ENCODE measurements around the gene KRTAP10-5. TPM values are rescaled to one million over a fixed set of nuclear protein-coding genes. Genes with fewer than 3 reads are reported as not detected.

The KRTAP10-5 gene
- total and polyA plus RNA-seq, 2 experiments from 2014 or later, result not detected

- Histone ChIP-seq H3K9ac (no peak overlapping the region), H3K79me2 (ENCODE audit: insufficient read depth) (no peaks in the 10 kb centered on the region), H3K9me3 (ENCODE audit: low read depth) (no peaks in the 10 kb centered on the region), H4K20me1 (ENCODE audit: insufficient read depth) (no peaks in the 10 kb centered on the region), H3K27me3 (replicated peaks; ENCODE audit: insufficient read depth) (0 out of 2 replicates have a peak, but pooled peaks cover 4% of the 10 kb centered on the region), H3K9me2 (ENCODE audit: insufficient read depth) (no peaks in the 10 kb centered on the region), H3K36me3 (ENCODE audit: low read depth) (no peaks in the 10 kb centered on the region), H3K27ac (no peak overlapping the region), H2AFZ (no peak overlapping the region), H3K4me1 (ENCODE audit: insufficient read depth) (no peaks in the 10 kb centered on the region), H3K4me3 (no peak overlapping the region), H3F3A (ENCODE audit: insufficient read depth) (no peaks in the 10 kb centered on the region), H3K4me2 (ENCODE audit: unreplicated experiment) (no peak overlapping the region)
- DNase-seq, result no peak
- TF ChIP-seq EZH2 (IDR thresholded peaks at IDR 0.05; ENCODE audit: insufficient read depth, poor library complexity, severe bottlenecking) (no peak), EZH2phosphoT487 (IDR thresholded peaks at IDR 0.05; ENCODE audit: insufficient read depth, low read depth) (no peak)
- in situ Hi-C loops (cut with MboI), result no loop called here
Observed at GRCh38 chr21:44609193-44609592, 28.8 kb upstream of the KRTAP10-5 start.

GRCh38 chr21:44606495-44606894, 26.1 kb upstream of the KRTAP10-5 start:
- in situ Hi-C loops (cut with MboI), result no loop called here
- no peak for DNase-seq
- no peak overlapping the region for H3K4me2 ChIP-seq (ENCODE audit: unreplicated experiment)
- no peaks in the 10 kb centered on the region for H4K20me1 ChIP-seq (ENCODE audit: insufficient read depth)
- H3K27me3 ChIP-seq (replicated peaks; ENCODE audit: insufficient read depth), result 0 out of 2 replicates have a peak, but pooled peaks cover 6% of the 10 kb centered on the region
- H2AFZ ChIP-seq, result no peak overlapping the region
- H3K4me3 ChIP-seq, result no peak overlapping the region
- no peaks in the 10 kb centered on the region for H3K4me1 ChIP-seq (ENCODE audit: insufficient read depth)
- no peaks in the 10 kb centered on the region for H3K9me3 ChIP-seq (ENCODE audit: low read depth)
- no peaks in the 10 kb centered on the region for H3F3A ChIP-seq (ENCODE audit: insufficient read depth)
- TF ChIP-seq EZH2 (IDR thresholded peaks at IDR 0.05; ENCODE audit: insufficient read depth, poor library complexity, severe bottlenecking), result no peak
- TF ChIP-seq EZH2phosphoT487 (IDR thresholded peaks at IDR 0.05; ENCODE audit: insufficient read depth, low read depth), result no peak
- H3K27ac ChIP-seq, result no peak overlapping the region
- no peaks in the 10 kb centered on the region for H3K36me3 ChIP-seq (ENCODE audit: low read depth)
- no peak overlapping the region for H3K9ac ChIP-seq
- WGBS, 2 experiments (ENCODE audit: low coverage in 1 of 2, low lambda C conversion rate in 2 of 2, missing lambda C conversion rate in 2 of 2), result 37 to 39% methylated on average over 4 of the region's 4 CpGs
- H3K79me2 ChIP-seq (ENCODE audit: insufficient read depth), result no peaks in the 10 kb centered on the region
- H3K9me2 ChIP-seq (ENCODE audit: insufficient read depth), result no peaks in the 10 kb centered on the region

GRCh38 chr21:44603911-44604310, 23.5 kb upstream of the KRTAP10-5 start:
- Histone ChIP-seq H4K20me1 (ENCODE audit: insufficient read depth) (no peaks in the 10 kb centered on the region), H2AFZ (no peak overlapping the region), H3F3A (ENCODE audit: insufficient read depth) (no peaks in the 10 kb centered on the region), H3K79me2 (ENCODE audit: insufficient read depth) (no peaks in the 10 kb centered on the region), H3K4me1 (ENCODE audit: insufficient read depth) (no peaks in the 10 kb centered on the region), H3K9ac (no peak overlapping the region), H3K4me3 (no peak overlapping the region), H3K27me3 (replicated peaks; ENCODE audit: insufficient read depth) (peaks cover 7% of the 10 kb centered on the region; the same call in 1 of the 2 replicates), H3K36me3 (ENCODE audit: low read depth) (no peaks in the 10 kb centered on the region), H3K27ac (no peak overlapping the region), H3K4me2 (ENCODE audit: unreplicated experiment) (no peak overlapping the region), H3K9me2 (ENCODE audit: insufficient read depth) (no peaks in the 10 kb centered on the region), H3K9me3 (ENCODE audit: low read depth) (no peaks in the 10 kb centered on the region)
- TF ChIP-seq EZH2 (IDR thresholded peaks at IDR 0.05; ENCODE audit: insufficient read depth, poor library complexity, severe bottlenecking) (no peak), EZH2phosphoT487 (IDR thresholded peaks at IDR 0.05; ENCODE audit: insufficient read depth, low read depth) (no peak)
- no peak for DNase-seq
- in situ Hi-C loops (cut with MboI), result no loop called here
- 33 to 37% methylated on average over 8 of the region's 8 CpGs for WGBS, 2 experiments (ENCODE audit: low coverage in 1 of 2, low lambda C conversion rate in 2 of 2, missing lambda C conversion rate in 2 of 2)

- H3K4me1 ChIP-seq (ENCODE audit: insufficient read depth), result no peaks in the 10 kb centered on the region
- no peak for TF ChIP-seq EZH2 (IDR thresholded peaks at IDR 0.05; ENCODE audit: insufficient read depth, poor library complexity, severe bottlenecking)
- TF ChIP-seq EZH2phosphoT487 (IDR thresholded peaks at IDR 0.05; ENCODE audit: insufficient read depth, low read depth), result no peak
- H2AFZ ChIP-seq, result no peak overlapping the region
- H3K27me3 ChIP-seq (replicated peaks; ENCODE audit: insufficient read depth), result peaks cover 14% of the 10 kb centered on the region; the same call in 1 of the 2 replicates
- H3K4me2 ChIP-seq (ENCODE audit: unreplicated experiment), result no peak overlapping the region
- H3K9ac ChIP-seq, result no peak overlapping the region
- no peak overlapping the region for H3K27ac ChIP-seq
- H3K9me3 ChIP-seq (ENCODE audit: low read depth), result no peaks in the 10 kb centered on the region
- no peaks in the 10 kb centered on the region for H3K9me2 ChIP-seq (ENCODE audit: insufficient read depth)
- no peak for DNase-seq
- in situ Hi-C loops (cut with MboI), result no loop called here
- no peaks in the 10 kb centered on the region for H4K20me1 ChIP-seq (ENCODE audit: insufficient read depth)
- no peaks in the 10 kb centered on the region for H3K79me2 ChIP-seq (ENCODE audit: insufficient read depth)
- WGBS, 2 experiments (ENCODE audit: low coverage in 1 of 2, low lambda C conversion rate in 2 of 2, missing lambda C conversion rate in 2 of 2), result 22 to 25% methylated on average over 16 to 17 of the region's 17 CpGs
- H3K36me3 ChIP-seq (ENCODE audit: low read depth), result no peaks in the 10 kb centered on the region
- no peak overlapping the region for H3K4me3 ChIP-seq
- H3F3A ChIP-seq (ENCODE audit: insufficient read depth), result no peaks in the 10 kb centered on the region
Observed at GRCh38 chr21:44603109-44603875, 22.9 kb upstream of the KRTAP10-5 start.

All from GM23248 (cell line).